SH-SY5Y (cell line): ENCODE measurements around the gene CAMTA1.

Experiments
- GATA2 ChIP-seq: IDR thresholded peaks from 2 replicates; pipeline ENCODE4 v1.6.1; 2011; ENCODE audit warnings: mild to moderate bottlenecking, low read depth, low read length
- GATA3 ChIP-seq: IDR thresholded peaks from 2 replicates; pipeline ENCODE4 v1.6.1; 2011; ENCODE audit warnings: low read depth, mild to moderate bottlenecking, low read length, moderate library complexity

DNA sequence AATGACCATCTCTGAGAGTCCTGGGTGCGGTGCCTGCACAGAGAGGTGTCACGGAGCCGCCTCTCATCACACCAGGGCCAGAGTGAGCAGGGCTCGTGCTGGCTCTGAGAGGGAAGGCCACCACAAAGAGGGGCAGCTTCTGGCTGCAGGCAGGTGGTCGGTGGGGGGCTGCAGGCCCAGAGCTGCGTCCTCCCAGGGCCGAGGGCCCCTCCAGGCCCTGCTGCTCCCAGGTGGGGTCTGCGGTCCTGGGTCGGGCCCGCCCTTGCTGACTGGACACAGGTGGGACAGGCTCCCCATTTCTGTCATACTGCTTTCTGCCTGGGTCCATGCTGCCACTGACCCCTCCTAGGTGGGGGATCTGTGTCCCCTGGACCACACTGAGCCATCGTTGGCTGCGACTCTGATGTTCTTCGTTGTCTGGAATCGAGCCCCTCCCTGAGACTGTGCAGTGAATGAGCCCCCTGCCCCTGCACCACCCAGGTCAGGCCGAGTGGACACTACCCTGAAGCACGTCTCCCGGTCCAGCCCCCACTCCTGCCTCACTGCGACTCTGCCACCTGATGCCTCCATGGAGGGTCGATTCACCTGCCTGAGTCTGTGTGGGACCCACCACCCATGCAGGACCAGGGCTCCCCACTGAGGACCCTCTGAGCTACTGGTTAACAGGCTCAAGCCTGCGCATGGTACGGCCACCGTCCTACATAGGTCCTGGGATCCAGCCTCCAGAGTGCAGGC, 653.8 kb downstream of the CAMTA1 start:
- TF ChIP-seq GATA3 (no peak), GATA2 (no peak)
